H7 (cell line): Measurements from ENCODE around the gene SGK1. TPM values are rescaled to one million over a fixed set of nuclear protein-coding genes. Genes with fewer than 3 reads are reported as not detected.

Experiments
- DNase-seq: peaks from one replicate; pipeline ENCODE4 v3.0.0; 2012
- H3K27me3 ChIP-seq: 2 replicates; pipeline ENCODE4 v1.6.0; 2011; ENCODE audit warnings: mild to moderate bottlenecking, low read length; ENCODE audit not compliant: control insufficient read depth, insufficient read depth
- H3K36me3 ChIP-seq: replicated peaks from 2 replicates; pipeline ENCODE4 v1.5.1; 2011; ENCODE audit warnings: low read length; ENCODE audit not compliant: control insufficient read depth, insufficient read depth
- H3K4me3 ChIP-seq: 2 replicates; pipeline ENCODE4 v1.5.1; 2011; ENCODE audit warnings: low read depth, mild to moderate bottlenecking, control low read depth, low read length, moderate library complexity; ENCODE audit not compliant: insufficient read depth
- total RNA-seq: library from RNA; depleted of rRNA; stranded (reverse); fragments of >200 nt; shearing (Covaris generic); gene quantifications from 2 replicates; pipeline ENCODE4 v1.2.3, GENCODE V29; 2014

Gene SGK1
- total RNA-seq, 1 experiment from 2014 or later, result 12.8 TPM

DNA sequence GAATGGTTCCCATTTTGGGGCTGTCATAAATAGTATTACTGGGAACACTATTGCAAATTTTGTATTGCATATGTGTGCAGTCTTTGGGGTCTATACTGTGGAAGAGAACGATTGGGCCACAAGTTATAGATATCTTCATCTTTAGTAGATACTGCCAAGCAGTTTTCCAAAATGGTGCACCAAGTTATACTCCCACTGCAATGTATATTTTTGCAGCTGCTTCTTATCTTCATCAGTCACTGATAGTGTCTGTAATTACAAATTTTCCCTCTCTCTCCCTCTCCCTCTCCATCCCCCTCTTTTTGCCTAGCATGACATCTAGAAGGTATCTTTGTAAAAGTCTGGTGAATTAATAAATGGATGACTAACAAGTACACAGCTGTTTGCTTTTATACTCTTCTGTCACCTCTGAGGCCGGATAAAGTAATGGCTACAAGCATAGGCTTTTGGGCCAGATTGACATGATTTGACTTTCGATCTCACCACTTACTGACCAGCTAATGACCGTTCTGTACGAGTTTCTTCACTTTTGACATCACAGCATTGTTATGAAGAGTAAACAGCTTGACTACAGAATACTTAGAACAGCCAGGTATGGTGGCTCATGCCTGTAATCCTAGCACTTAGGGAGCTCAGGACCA lies 152.2 kb downstream of the SGK1 start:
- no peak for DNase-seq
- Histone ChIP-seq H3K4me3 (no peak overlapping the region), H3K36me3 (peaks cover 10% of the 10 kb centered on the region), H3K27me3 (no peaks in the 10 kb centered on the region)

- no peak for DNase-seq
- Histone ChIP-seq H3K27me3 (no peaks in the 10 kb centered on the region), H3K4me3 (no peak overlapping the region), H3K36me3 (peaks cover 2% of the 10 kb centered on the region)
These were observed 153.6 kb downstream of the SGK1 start for GRCh38 chr6:134164300-134164699.

DNA sequence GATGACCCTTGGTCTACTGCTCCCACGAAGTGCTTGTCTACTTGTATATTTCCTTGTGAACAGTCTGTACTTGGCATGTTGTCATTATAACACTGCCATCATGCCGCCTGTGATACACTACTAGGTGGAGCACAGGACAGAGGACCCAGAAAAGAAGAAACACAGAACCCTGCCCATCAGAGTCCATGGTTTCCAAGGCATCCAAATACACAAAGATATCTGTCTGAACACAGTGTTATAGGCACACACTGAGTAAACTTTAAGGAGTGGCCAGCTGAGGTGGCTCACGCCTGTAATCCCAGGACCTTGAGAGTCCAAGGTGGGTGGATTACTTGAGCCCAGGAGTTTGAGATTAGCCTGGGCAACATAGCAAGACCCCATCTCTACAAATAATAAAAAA lies 155.0 kb downstream of the SGK1 start:
- no peak for DNase-seq
- Histone ChIP-seq H3K4me3 (no peak overlapping the region), H3K27me3 (no peaks in the 10 kb centered on the region), H3K36me3 (no peaks in the 10 kb centered on the region; the same call in 1 of the 2 replicates)

DNA sequence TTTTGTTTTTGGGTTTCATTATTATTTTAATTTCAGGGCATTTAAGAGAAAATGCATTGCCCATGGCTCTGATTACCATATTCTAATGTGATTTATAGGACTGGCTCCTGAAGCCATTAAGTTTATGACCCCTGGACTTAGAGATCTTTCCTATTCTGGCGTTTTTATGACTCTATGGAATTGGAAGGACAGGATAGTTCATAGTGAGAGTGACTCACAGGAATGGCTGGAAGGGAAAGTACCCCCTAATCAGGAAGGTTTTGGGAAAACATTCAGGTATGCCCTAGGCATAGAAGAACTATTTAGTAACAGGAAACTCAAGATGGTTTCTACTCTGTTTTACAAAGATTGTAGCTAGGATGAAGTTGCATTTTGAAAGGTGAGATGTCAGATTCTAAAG lies 156.9 kb downstream of the SGK1 start:
- DNase-seq, result no peak
- Histone ChIP-seq H3K27me3 (no peaks in the 10 kb centered on the region), H3K4me3 (no peak overlapping the region), H3K36me3 (no peaks in the 10 kb centered on the region)

DNA sequence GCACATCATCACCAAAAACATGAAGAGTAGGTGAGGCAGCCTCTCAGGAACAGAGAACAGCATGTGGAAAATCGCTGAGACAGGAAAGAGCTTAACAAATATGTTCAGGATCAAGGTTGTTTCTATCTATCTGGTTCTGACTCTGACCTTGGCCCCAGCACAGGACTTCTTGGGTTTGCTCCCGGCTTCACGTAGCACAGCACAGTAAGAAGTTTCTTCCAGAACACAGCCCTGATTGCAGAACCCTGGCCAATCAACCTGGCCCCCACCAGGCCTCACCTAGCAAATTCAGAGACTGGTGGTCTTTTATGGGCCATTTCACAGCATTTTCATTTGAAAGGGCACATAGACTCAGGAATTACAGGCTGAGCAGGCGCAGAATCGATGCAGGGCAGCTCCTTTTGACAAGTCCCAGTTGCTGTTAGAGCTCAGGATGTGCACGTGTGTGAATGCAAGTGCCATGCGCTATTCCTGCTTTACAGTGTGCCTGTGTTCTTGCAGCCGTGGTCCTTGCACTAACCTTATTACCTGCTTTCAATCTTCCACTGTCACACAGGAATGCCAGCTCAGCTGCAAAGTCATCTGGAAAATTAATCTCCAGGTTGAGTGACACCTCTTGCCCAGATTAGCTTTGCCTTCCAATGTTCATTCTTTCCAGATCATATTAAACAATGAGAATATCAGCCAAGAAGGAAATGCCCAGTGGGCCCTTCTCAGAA lies 165.0 kb downstream of the SGK1 start:
- Histone ChIP-seq H3K4me3 (no peak overlapping the region), H3K27me3 (no peaks in the 10 kb centered on the region), H3K36me3 (no peaks in the 10 kb centered on the region)
- no peak for DNase-seq

- Histone ChIP-seq H3K36me3 (no peaks in the 10 kb centered on the region), H3K4me3 (no peak overlapping the region), H3K27me3 (no peaks in the 10 kb centered on the region)
- DNase-seq, result no peak
These were observed 169.3 kb downstream of the SGK1 start for GRCh38 chr6:134148566-134148965.

DNA sequence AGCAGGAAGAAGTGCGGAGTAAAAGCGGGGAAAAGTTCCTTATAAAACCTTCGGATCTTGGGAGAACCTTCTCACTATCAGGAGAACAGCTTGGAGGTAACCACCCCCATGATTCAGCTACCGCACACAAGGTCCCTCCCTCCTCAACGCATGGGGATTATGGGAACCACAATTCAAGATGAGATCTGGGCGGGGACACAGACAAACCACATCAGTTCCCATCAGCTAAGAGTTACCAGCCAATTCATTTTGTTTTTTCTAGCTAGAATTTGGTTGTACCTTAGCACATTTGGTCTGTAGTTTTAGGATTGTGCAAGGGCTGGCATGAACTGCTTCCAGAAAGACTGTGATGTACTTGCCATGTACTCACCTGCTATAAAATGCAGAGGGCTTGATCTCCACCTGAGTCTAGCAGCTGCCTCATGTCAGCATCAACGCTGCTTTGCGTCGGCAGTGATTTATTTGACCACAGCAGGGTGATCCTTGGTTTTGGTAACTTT lies 170.8 kb downstream of the SGK1 start:
- no peak overlapping the region for H3K4me3 ChIP-seq
- H3K27me3 ChIP-seq, result no peaks in the 10 kb centered on the region
- DNase-seq, result no peak
- H3K36me3 ChIP-seq, result no peaks in the 10 kb centered on the region

- DNase-seq, result no peak
- Histone ChIP-seq H3K27me3 (no peaks in the 10 kb centered on the region), H3K36me3 (no peaks in the 10 kb centered on the region), H3K4me3 (no peak overlapping the region)
These were observed 171.5 kb downstream of the SGK1 start for GRCh38 chr6:134146268-134147033.

- no peak for DNase-seq
- Histone ChIP-seq H3K27me3 (no peaks in the 10 kb centered on the region), H3K4me3 (no peak overlapping the region), H3K36me3 (no peaks in the 10 kb centered on the region)
These were observed 172.1 kb downstream of the SGK1 start for GRCh38 chr6:134145786-134146185.

DNA sequence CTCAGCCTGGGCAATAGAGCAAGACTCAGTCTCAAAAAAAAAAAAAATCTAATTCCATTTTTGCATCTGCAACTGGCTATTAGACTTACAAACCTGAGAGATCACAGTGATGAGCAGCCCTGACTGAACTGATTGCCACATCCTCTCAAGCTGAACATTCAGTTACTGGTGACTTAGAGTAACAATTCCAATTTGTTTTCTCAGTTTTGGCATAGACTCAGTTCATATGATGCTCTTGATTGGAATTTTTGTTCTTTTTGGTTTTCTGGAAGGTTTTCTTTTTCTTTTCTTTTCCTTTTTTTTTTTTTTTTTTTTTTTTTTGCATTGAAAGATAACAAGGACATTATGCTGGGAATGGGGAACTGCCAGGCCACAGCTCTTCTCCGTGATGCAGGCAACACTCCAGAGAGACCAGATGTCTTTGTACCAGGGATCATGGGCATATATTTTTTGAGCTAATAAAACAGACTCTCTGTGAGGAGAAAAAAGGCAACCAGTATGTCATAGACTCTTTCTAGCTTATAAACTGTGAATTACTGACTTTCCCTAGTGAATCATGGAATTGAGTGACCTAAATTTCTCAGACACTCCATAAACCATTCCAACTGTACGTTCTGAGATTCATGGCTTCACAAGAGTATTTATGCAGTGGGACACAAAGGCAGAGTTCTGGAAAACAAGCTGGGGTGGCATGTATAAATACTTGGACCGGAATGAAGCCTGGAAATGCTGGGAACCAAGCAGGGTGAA lies 179.5 kb downstream of the SGK1 start:
- no peaks in the 10 kb centered on the region for H3K27me3 ChIP-seq
- H3K36me3 ChIP-seq, result no peaks in the 10 kb centered on the region
- DNase-seq, result no peak
- H3K4me3 ChIP-seq, result no peak overlapping the region

GRCh38 chr6:134134654-134135053 lies 183.3 kb downstream of the SGK1 start:
- Histone ChIP-seq H3K36me3 (no peaks in the 10 kb centered on the region), H3K27me3 (no peaks in the 10 kb centered on the region), H3K4me3 (no peak overlapping the region)
- DNase-seq, result no peak

- Histone ChIP-seq H3K36me3 (no peaks in the 10 kb centered on the region), H3K27me3 (no peaks in the 10 kb centered on the region), H3K4me3 (no peak overlapping the region)
- no peak for DNase-seq
These were observed 185.3 kb downstream of the SGK1 start for GRCh38 chr6:134132494-134133141.

- Histone ChIP-seq H3K36me3 (no peaks in the 10 kb centered on the region), H3K4me3 (no peak overlapping the region), H3K27me3 (no peaks in the 10 kb centered on the region)
- no peak for DNase-seq
These were observed 186.3 kb downstream of the SGK1 start for GRCh38 chr6:134131530-134132139.

- DNase-seq, result no peak
These were observed 189.8 kb downstream of the SGK1 start for GRCh38 chr6:134128146-134128545.

More at GRCh38 chr6:134128146-134128545, 189.8 kb downstream of the SGK1 start:
- Histone ChIP-seq H3K36me3 (no peaks in the 10 kb centered on the region), H3K4me3 (no peak overlapping the region), H3K27me3 (no peaks in the 10 kb centered on the region)
